ENCODE measurements around the gene NR2C2. TPM values are rescaled to one million over a fixed set of nuclear protein-coding genes. Genes with fewer than 3 reads are reported as not detected.

NR2C2 gene
- total RNA-seq, 4 donors from 2014 or later = 32.2 to 60.6 (median 47.8) TPM

- H3K4me1 ChIP-seq = peaks cover 0 to 36% (median 3%) of the 10 kb centered on the region in 4 donors
- in situ Hi-C loops (cut with MboI; ENCODE audit: low pct_ligation_motif_present in 1 of 4, low pct_unique_long_range_greater_than_20kb in 1 of 4, low sequenced_read_pairs in 3 of 4) (no loop called here), intact Hi-C loops (cut with DNase I; ENCODE audit: low total_unique reads) (no loop called here)
- peak overlapping the region in 2 of 4 donors; percentile 15 to 17 for H3K27ac ChIP-seq
- DNase-seq = no peak
- TF ChIP-seq CTCF (IDR thresholded peaks at IDR 0.05) (no peak), POLR2A (IDR thresholded peaks at IDR 0.05) (no peak), EP300 (IDR thresholded peaks at IDR 0.05; ENCODE audit: low read depth) (no peak), POLR2AphosphoS5 (IDR thresholded peaks at IDR 0.05) (no peak)
- peak overlapping the region in 1 of 4 donors; percentile 9 for H3K4me3 ChIP-seq
- H3K27me3 ChIP-seq = no peaks in the 10 kb centered on the region
- no peaks in the 10 kb centered on the region for H3K36me3 ChIP-seq
- H3K9me3 ChIP-seq = no peaks in the 10 kb centered on the region
- WGBS, 2 donors (ENCODE audit: low coverage in 1 of 2) = 48 to 77% methylated on average over 2 of the region's 2 CpGs
Observed at GRCh38 chr3:14959359-14959943, 12.1 kb downstream of the NR2C2 start.

- in situ Hi-C loops (cut with MboI; ENCODE audit: low pct_ligation_motif_present in 1 of 4, low pct_unique_long_range_greater_than_20kb in 1 of 4, low sequenced_read_pairs in 3 of 4) = no loop called here
- TF ChIP-seq POLR2AphosphoS5 (IDR thresholded peaks at IDR 0.05) (no peak), POLR2A (IDR thresholded peaks at IDR 0.05) (no peak), CTCF (IDR thresholded peaks at IDR 0.05) (no peak), EP300 (IDR thresholded peaks at IDR 0.05; ENCODE audit: low read depth) (no peak)
- no peak for DNase-seq
- Histone ChIP-seq H3K9me3 (no peaks in the 10 kb centered on the region), H3K27me3 (no peaks in the 10 kb centered on the region), H3K27ac (no peak overlapping the region), H3K4me1 (peaks cover 0 to 19% (median 3%) of the 10 kb centered on the region in 4 donors), H3K4me3 (no peak overlapping the region), H3K36me3 (no peaks in the 10 kb centered on the region)
- intact Hi-C loops (cut with DNase I; ENCODE audit: low total_unique reads) = no loop called here
- 97 to 100% methylated on average over 4 to 5 of the region's 5 CpGs for WGBS, 2 donors (ENCODE audit: low coverage in 1 of 2)
Observed at GRCh38 chr3:14962762-14963161, 15.4 kb downstream of the NR2C2 start.

GRCh38 chr3:14967285-14967684 is 19.9 kb downstream of the NR2C2 start:
- H3K9me3 ChIP-seq = no peaks in the 10 kb centered on the region
- TF ChIP-seq POLR2AphosphoS5 (IDR thresholded peaks at IDR 0.05) (no peak), EP300 (IDR thresholded peaks at IDR 0.05; ENCODE audit: low read depth) (no peak), POLR2A (IDR thresholded peaks at IDR 0.05) (no peak), CTCF (IDR thresholded peaks at IDR 0.05) (no peak)
- 76 to 89% methylated on average over 1 of the region's 1 CpG for WGBS, 2 donors (ENCODE audit: low coverage in 1 of 2)
- peaks cover 0 to 1% (median 0%) of the 10 kb centered on the region in 4 donors for H3K36me3 ChIP-seq
- no peaks in the 10 kb centered on the region for H3K27me3 ChIP-seq
- in situ Hi-C loops (cut with MboI; ENCODE audit: low pct_ligation_motif_present in 1 of 4, low pct_unique_long_range_greater_than_20kb in 1 of 4, low sequenced_read_pairs in 3 of 4) = no loop called here
- H3K4me1 ChIP-seq = no peaks in the 10 kb centered on the region
- no peak for DNase-seq
- H3K27ac ChIP-seq = no peak overlapping the region
- no peak overlapping the region for H3K4me3 ChIP-seq
- intact Hi-C loops (cut with DNase I; ENCODE audit: low total_unique reads) = no loop called here

GRCh38 chr3:14969671-14970070 is 22.3 kb downstream of the NR2C2 start:
- Histone ChIP-seq H3K4me1 (no peaks in the 10 kb centered on the region), H3K27ac (peak overlapping the region in 1 of 4 donors; percentile 10), H3K9me3 (no peaks in the 10 kb centered on the region), H3K36me3 (peaks cover 0 to 13% (median 0%) of the 10 kb centered on the region in 4 donors), H3K27me3 (no peaks in the 10 kb centered on the region), H3K4me3 (no peak overlapping the region)
- in situ Hi-C loops (cut with MboI; ENCODE audit: low pct_ligation_motif_present in 1 of 4, low pct_unique_long_range_greater_than_20kb in 1 of 4, low sequenced_read_pairs in 3 of 4) = no loop called here
- intact Hi-C loops (cut with DNase I; ENCODE audit: low total_unique reads) = no loop called here
- TF ChIP-seq EP300 (IDR thresholded peaks at IDR 0.05; ENCODE audit: low read depth) (no peak), CTCF (IDR thresholded peaks at IDR 0.05) (no peak), POLR2AphosphoS5 (IDR thresholded peaks at IDR 0.05) (no peak), POLR2A (IDR thresholded peaks at IDR 0.05) (no peak)
- 76 to 92% methylated on average over 1 of the region's 1 CpG for WGBS, 2 donors (ENCODE audit: low coverage in 1 of 2)
- no peak for DNase-seq

Data from transverse colon (tissue), 4 donors.